Left lung (tissue), 10 donors: ENCODE data around the gene KAT2B. TPM values are rescaled to one million over a fixed set of nuclear protein-coding genes. Genes with fewer than 3 reads are reported as not detected.

Source experiments
- ATAC-seq: fragments of 200-7000 bp; cut with Tn5 transposase; one replicate; pipeline ENCODE4 v1.9.1; 2020; ENCODE audit warnings: moderate library complexity
- DNase-seq, 4 donors: peaks; one replicate each; pipeline ENCODE4 v3.0.0-alpha.2; 2013 to 2020
- H3K27ac ChIP-seq, 2 donors: fragments of 200-600 bp; sonication (generic) in 1 of 2; one replicate each; pipeline versions ENCODE4 v1.5.0 to v1.8.0; 2020 to 2021
- H3K27me3 ChIP-seq, 2 donors: fragments of 200-600 bp; sonication (generic) in 1 of 2; one replicate each; pipeline versions ENCODE4 v1.5.0 to v1.8.0; 2020 to 2021
- H3K36me3 ChIP-seq, 2 donors: fragments of 200-600 bp; sonication (generic) in 1 of 2; one replicate each; pipeline versions ENCODE4 v1.5.0 to v1.8.0; 2020 to 2021
- H3K4me1 ChIP-seq, 2 donors: fragments of 200-600 bp; one replicate each; pipeline ENCODE4 v1.8.0; 2021
- H3K4me3 ChIP-seq, 2 donors: fragments of 200-600 bp; sonication (generic) in 1 of 2; one replicate each; pipeline versions ENCODE4 v1.5.0 to v1.8.0; 2020 to 2021; ENCODE audit warnings: mild to moderate bottlenecking in 1 of 2
- H3K9me3 ChIP-seq, 2 donors: fragments of 200-600 bp; sonication (generic) in 1 of 2; one replicate each; pipeline versions ENCODE4 v1.5.0 to v1.8.0; 2020 to 2021
- CTCF ChIP-seq, 2 donors: fragments of 200-600 bp; sonication (generic) in 1 of 2; IDR thresholded peaks; one replicate each; pipeline versions ENCODE4 v1.5.0 to v1.8.0; 2021; ENCODE audit warnings: antibody characterized with exemption in 2 of 2
- intact Hi-C, 2 donors: fragments of 100-400 bp; cut with DNase I; formaldehyde crosslinking; loops; one replicate each; pipeline versions ENCODE4 v1.11.2 to v1.14.2; 2022
- polyA plus RNA-seq, 6 donors: library from polyadenylated mRNA; unstranded; fragments of 120-200 nt; gene quantifications; one replicate each; pipeline ENCODE4 v1.2.1, GENCODE V29; 2013; ENCODE audit not compliant: insufficient read length in 6 of 6
- total RNA-seq, 2 donors: library from RNA; stranded (reverse); fragmentation: NEBNext Ultra II Directional; extraction: Animal tissue kit (Norgen Biotek cat#: 25700); gene quantifications; one replicate each; pipeline ENCODE4 v1.2.1, GENCODE V29; 2021
- donor health status: DM: no; HTN: yes; CAD: no.
- donor health status: DM: no; HTN: no; CAD: no.

The KAT2B gene
- total and polyA plus RNA-seq, 8 donors: 26.1 to 48.0 (median 39.9) TPM

- intact Hi-C loops: no loop called here
- Histone ChIP-seq H3K4me3 (no peak overlapping the region), H3K36me3 (no peaks in the 10 kb centered on the region), H3K27me3 (no peaks in the 10 kb centered on the region), H3K4me1 (peaks cover 0 to 17% of the 10 kb centered on the region in 2 donors), H3K27ac (no peak overlapping the region), H3K9me3 (no peaks in the 10 kb centered on the region)
- TF ChIP-seq CTCF (IDR thresholded peaks at IDR 0.05): no peak
- ATAC-seq: no peak
- DNase-seq: no peak
Observed at GRCh38 chr3:20076296-20076997, 36.2 kb downstream of the KAT2B start.

DNA sequence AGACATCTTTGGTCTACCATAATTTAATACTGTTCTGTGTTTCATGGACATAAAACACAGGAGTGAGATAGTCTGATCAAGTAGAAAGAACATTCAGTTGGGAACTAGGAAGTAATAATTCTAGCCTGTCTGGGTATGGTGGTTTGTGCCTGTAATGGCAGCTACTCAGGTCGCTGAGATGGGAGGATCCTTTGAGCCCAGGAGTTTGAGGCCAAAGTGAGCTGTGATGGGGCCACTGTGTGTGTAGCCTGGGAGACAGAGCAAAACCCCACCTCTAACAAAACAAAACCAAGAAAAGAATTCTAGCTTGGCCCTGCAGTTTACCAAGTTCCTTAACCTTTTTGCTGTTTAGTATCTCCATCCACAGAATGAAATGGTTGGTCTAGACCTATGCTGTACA is 36.8 kb downstream of the KAT2B start:
- no peaks in the 10 kb centered on the region for H3K27me3 ChIP-seq
- DNase-seq (no peak), ATAC-seq (no peak)
- TF ChIP-seq CTCF (IDR thresholded peaks at IDR 0.05): no peak
- H3K4me3 ChIP-seq: no peak overlapping the region
- no peaks in the 10 kb centered on the region for H3K9me3 ChIP-seq
- no peak overlapping the region for H3K27ac ChIP-seq
- H3K36me3 ChIP-seq: no peaks in the 10 kb centered on the region
- intact Hi-C loops: no loop called here
- peaks cover 0 to 15% of the 10 kb centered on the region in 2 donors for H3K4me1 ChIP-seq

DNA sequence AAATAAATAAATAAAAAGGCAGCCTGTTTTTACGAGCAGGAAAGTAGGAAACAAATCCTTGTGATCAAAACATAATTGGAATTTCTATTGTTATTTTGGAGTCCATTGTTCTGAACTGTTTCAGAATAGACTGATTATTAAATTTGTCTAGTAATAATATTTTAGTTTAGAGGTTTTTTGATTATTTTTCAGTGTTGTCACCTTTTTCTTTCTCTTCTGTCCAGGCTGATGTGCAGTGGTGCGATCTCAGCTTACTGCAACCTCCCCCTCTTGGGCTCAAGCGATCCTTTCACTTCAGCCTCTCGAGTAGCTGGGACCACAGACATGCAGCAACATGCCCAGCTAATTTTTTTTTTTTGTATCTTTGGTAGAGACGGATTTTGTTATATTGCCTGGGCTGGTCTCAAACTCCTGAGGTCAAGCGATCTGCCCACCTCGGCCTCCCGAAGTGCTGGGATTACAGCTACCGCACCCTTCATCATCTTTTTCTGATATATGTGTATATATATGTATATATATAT is 38.0 kb downstream of the KAT2B start:
- Histone ChIP-seq H3K27ac (no peak overlapping the region), H3K36me3 (no peaks in the 10 kb centered on the region), H3K4me1 (peaks cover 0 to 8% of the 10 kb centered on the region in 2 donors), H3K4me3 (no peak overlapping the region), H3K9me3 (no peaks in the 10 kb centered on the region), H3K27me3 (no peaks in the 10 kb centered on the region)
- no peak for TF ChIP-seq CTCF (IDR thresholded peaks at IDR 0.05)
- intact Hi-C loops: no loop called here
- no peak for ATAC-seq
- DNase-seq: no peak

DNA sequence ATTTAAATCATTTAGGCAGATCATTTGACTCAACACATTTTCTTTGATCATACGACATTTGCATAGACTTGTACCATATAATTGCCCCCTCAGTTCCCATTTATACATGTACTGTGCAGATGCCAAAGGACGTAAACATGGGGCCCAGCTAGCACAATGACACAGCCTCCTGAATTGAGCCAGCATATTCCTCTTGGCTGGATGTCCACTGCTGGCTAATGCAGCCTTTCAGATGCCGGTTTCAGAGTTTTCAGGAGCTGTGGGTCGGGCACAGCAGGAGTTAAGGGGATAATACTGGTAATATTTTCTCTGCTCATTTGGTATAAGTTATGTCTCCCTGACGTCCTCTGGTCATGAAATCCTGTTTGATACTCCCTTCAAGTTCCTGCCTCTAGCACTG is 39.4 kb downstream of the KAT2B start:
- no peaks in the 10 kb centered on the region for H3K27me3 ChIP-seq
- ATAC-seq (no peak), DNase-seq (no peak)
- no peak for TF ChIP-seq CTCF (IDR thresholded peaks at IDR 0.05)
- no peaks in the 10 kb centered on the region for H3K36me3 ChIP-seq
- H3K9me3 ChIP-seq: no peaks in the 10 kb centered on the region
- no peak overlapping the region for H3K4me3 ChIP-seq
- intact Hi-C loops: no loop called here
- H3K4me1 ChIP-seq: peaks cover 0 to 8% of the 10 kb centered on the region in 2 donors
- H3K27ac ChIP-seq: no peak overlapping the region

DNA sequence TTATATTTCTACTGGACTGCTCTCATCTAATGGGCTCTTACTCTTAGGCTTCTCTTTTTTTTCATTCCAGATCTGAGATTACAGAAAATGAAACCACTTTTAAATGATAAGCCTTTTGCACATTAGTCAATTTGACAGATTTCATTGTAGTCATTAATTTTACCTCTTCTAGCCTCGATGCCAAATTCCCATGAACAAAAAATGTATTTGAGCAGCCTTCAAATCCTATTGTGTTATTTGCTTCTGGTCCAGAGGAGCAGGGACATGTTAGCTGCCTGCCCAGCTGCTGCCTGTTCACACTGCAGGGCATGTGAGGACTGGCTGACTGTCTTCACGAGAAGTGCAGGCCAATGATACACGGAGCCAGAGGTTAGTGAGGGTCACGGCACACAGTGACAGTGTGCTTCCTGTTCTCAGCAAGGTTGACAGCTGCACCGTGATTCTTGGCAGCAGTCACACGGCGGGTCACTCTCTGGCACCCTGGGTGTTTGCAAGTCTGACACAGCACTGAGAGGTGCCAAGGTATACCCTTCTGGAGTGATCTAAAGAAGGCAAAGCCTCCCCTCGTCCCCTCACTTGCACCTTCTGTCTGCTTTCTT is 40.8 kb downstream of the KAT2B start:
- no peak for TF ChIP-seq CTCF (IDR thresholded peaks at IDR 0.05)
- Histone ChIP-seq H3K27ac (no peak overlapping the region), H3K9me3 (no peaks in the 10 kb centered on the region), H3K36me3 (no peaks in the 10 kb centered on the region), H3K4me3 (no peak overlapping the region), H3K4me1 (peaks cover 0 to 8% of the 10 kb centered on the region in 2 donors), H3K27me3 (no peaks in the 10 kb centered on the region)
- intact Hi-C loops: no loop called here
- DNase-seq (peak in 3 of 4 donors; percentile 32 to 61 (median 40)), ATAC-seq (peak; percentile 54)
